Skeletal muscle tissue (tissue), 4 donors: ENCODE data around the gene GRID2. TPM values are rescaled to one million over a fixed set of nuclear protein-coding genes. Genes with fewer than 3 reads are reported as not detected.

Source experiments
- H3K27ac ChIP-seq: one replicate; pipeline ENCODE4 v1.7.0; 2013; ENCODE audit warnings: mild to moderate bottlenecking, low read depth, low read length, inconsistent platforms
- H3K27me3 ChIP-seq, 3 donors: one replicate each; pipeline ENCODE4 v1.7.0; 2013; ENCODE audit warnings: low read length in 3 of 3; ENCODE audit not compliant: control insufficient read depth in 3 of 3, insufficient read depth in 3 of 3
- H3K36me3 ChIP-seq, 3 donors: one replicate each; pipeline ENCODE4 v1.7.0; 2013; ENCODE audit warnings: low read length in 3 of 3; ENCODE audit not compliant: control insufficient read depth in 3 of 3, insufficient read depth in 3 of 3
- H3K4me1 ChIP-seq, 3 donors: one replicate each; pipeline ENCODE4 v1.7.0; 2013; ENCODE audit warnings: low read length in 3 of 3, mild to moderate bottlenecking in 3 of 3; ENCODE audit not compliant: control insufficient read depth in 3 of 3, insufficient read depth in 3 of 3
- H3K4me3 ChIP-seq, 3 donors: one replicate each; pipeline ENCODE4 v1.7.0; 2013; ENCODE audit warnings: low read length in 3 of 3
- H3K9ac ChIP-seq, 3 donors: one replicate each; pipeline ENCODE4 v1.7.0; 2013; ENCODE audit warnings: low read length in 3 of 3, mild to moderate bottlenecking in 3 of 3, moderate library complexity in 2 of 3, low read depth in 1 of 3
- H3K9me3 ChIP-seq, 3 donors: one replicate each; pipeline ENCODE4 v1.7.0; 2013; ENCODE audit warnings: low read length in 3 of 3; ENCODE audit not compliant: control insufficient read depth in 3 of 3
- total RNA-seq: library from RNA; depleted of rRNA; stranded (reverse); fragments of >200 nt; gene quantifications from one replicate; pipeline ENCODE4 v1.2.3, GENCODE V29; 2014
- donor health status: Osteomylitis.

Gene GRID2
- total RNA-seq, 1 donor from 2014 or later: 1.6 TPM

DNA sequence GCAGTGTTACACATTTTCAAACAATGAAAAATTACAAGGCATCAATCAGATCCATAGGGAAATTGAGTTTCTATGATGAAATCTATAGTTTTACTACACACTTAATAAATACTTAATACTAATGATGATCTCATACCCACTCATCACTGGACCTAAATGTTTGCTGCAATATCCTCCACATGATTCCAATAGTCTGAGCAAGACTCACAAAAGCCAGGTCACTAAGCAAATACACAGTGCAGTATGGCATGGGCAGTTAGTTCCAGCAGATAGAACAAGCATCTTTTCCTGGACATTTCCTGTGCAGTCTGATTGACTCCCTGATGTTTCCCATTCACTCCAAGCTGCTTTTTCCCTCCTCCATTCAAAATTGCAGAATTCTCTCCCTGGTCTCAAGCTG is 1415.8 kb downstream of the GRID2 start:
- Histone ChIP-seq H3K27ac (no peak overlapping the region), H3K4me3 (no peak overlapping the region), H3K9ac (no peak overlapping the region), H3K27me3 (no peaks in the 10 kb centered on the region), H3K36me3 (no peaks in the 10 kb centered on the region), H3K9me3 (no peaks in the 10 kb centered on the region), H3K4me1 (no peaks in the 10 kb centered on the region)

GRCh38 chr4:93722446-93722845 is 1418.7 kb downstream of the GRID2 start:
- Histone ChIP-seq H3K27ac (no peak overlapping the region), H3K4me3 (no peak overlapping the region), H3K36me3 (no peaks in the 10 kb centered on the region), H3K9ac (no peak overlapping the region), H3K27me3 (no peaks in the 10 kb centered on the region), H3K4me1 (no peaks in the 10 kb centered on the region), H3K9me3 (no peaks in the 10 kb centered on the region)

DNA sequence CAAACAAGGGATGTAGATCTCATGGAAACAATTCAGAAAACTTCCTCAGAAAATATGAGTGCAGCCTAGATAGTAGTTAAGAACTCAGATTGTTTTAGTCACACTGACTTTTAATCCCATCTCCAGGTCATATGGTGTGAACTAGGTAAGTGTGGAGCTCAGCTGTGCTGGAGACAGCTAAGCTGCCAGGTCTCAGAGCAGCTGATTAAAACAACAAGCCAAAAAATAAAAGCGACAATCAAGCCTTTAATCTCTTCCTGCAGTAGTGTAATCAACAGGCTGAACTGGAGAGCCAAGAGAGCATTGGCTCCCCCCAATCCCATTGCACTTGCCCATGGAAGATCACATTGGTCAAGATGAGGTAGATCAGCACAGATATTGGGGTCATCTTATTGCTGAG is 1426.5 kb downstream of the GRID2 start:
- Histone ChIP-seq H3K4me1 (no peaks in the 10 kb centered on the region), H3K36me3 (no peaks in the 10 kb centered on the region), H3K9me3 (no peaks in the 10 kb centered on the region), H3K27ac (no peak overlapping the region), H3K4me3 (no peak overlapping the region), H3K27me3 (no peaks in the 10 kb centered on the region), H3K9ac (no peak overlapping the region)

DNA sequence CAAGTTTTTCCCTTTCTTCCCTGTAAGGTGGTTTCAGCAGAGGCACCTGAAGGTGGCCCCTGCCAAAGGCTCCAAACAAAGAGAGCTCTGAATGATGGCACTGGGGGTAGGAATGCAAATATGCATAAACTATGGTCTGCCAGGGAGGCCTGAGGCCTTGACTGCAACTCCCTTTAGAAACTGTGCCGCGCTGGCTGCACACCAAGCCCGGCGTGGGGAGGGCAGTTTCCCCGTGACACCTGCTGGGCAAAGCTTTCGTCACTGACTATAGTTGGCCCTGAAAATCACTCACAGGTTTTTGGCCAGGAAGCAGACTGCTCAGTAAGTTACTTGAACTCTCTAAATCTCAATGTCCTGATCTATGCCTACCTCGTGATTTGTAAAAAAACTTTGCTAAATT is 1427.0 kb downstream of the GRID2 start:
- Histone ChIP-seq H3K27me3 (no peaks in the 10 kb centered on the region), H3K36me3 (no peaks in the 10 kb centered on the region), H3K9ac (no peak overlapping the region), H3K27ac (no peak overlapping the region), H3K9me3 (no peaks in the 10 kb centered on the region), H3K4me1 (no peaks in the 10 kb centered on the region), H3K4me3 (no peak overlapping the region)

GRCh38 chr4:93731456-93731855 is 1427.7 kb downstream of the GRID2 start:
- no peak overlapping the region for H3K9ac ChIP-seq
- no peaks in the 10 kb centered on the region for H3K27me3 ChIP-seq
- H3K4me1 ChIP-seq: no peaks in the 10 kb centered on the region
- H3K36me3 ChIP-seq: no peaks in the 10 kb centered on the region
- H3K9me3 ChIP-seq: no peaks in the 10 kb centered on the region
- no peak overlapping the region for H3K27ac ChIP-seq
- H3K4me3 ChIP-seq: no peak overlapping the region

DNA sequence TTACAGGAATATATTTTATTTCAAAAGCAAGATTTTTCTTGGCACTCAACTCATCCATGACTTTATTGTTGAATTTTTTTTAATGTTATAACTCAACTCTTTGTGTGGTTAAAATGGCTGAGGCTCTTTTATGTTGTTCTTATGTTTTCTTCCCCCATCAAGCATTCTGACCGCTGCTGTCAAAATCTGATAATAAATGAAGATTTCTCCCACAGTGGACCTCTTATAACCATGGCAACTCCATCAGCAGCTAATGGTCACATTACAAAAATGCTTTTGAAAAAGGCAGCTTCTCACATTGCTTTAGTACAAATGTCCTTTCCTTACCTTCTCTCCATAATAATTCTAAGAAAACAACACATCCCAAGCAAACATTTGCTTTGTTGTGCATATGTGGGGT is 1428.7 kb downstream of the GRID2 start:
- Histone ChIP-seq H3K27me3 (no peaks in the 10 kb centered on the region), H3K4me1 (no peaks in the 10 kb centered on the region), H3K9me3 (no peaks in the 10 kb centered on the region), H3K27ac (no peak overlapping the region), H3K4me3 (no peak overlapping the region), H3K9ac (no peak overlapping the region), H3K36me3 (no peaks in the 10 kb centered on the region)

DNA sequence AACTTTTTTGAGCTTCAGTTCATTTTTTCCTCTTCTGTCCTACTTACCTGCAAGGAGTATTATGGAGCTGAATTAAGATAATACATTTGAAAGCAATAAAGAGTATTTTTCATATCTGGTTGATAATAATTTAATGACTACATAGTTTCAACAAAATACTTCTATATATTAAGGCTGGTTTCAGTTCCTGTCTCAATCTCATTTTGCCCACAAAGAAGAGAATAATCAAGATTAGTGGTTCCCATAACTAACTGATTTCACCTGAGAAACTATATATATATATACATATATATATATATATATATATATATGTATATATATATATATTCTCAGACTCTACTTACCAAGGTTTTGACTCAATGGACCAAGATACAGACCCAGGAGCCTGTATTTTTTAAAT is 1437.1 kb downstream of the GRID2 start:
- Histone ChIP-seq H3K27ac (no peak overlapping the region), H3K36me3 (no peaks in the 10 kb centered on the region), H3K9me3 (no peaks in the 10 kb centered on the region), H3K4me3 (no peak overlapping the region), H3K4me1 (no peaks in the 10 kb centered on the region), H3K27me3 (no peaks in the 10 kb centered on the region), H3K9ac (no peak overlapping the region)

GRCh38 chr4:93743022-93743421 is 1439.3 kb downstream of the GRID2 start:
- no peaks in the 10 kb centered on the region for H3K36me3 ChIP-seq

GRCh38 chr4:93743635-93744034 is 1439.9 kb downstream of the GRID2 start:
- no peaks in the 10 kb centered on the region for H3K36me3 ChIP-seq
- no peak overlapping the region for H3K27ac ChIP-seq
- no peaks in the 10 kb centered on the region for H3K27me3 ChIP-seq
- H3K9ac ChIP-seq: no peak overlapping the region
- no peak overlapping the region for H3K4me3 ChIP-seq
- H3K9me3 ChIP-seq: no peaks in the 10 kb centered on the region
- no peaks in the 10 kb centered on the region for H3K4me1 ChIP-seq

More at GRCh38 chr4:93743022-93743421, 1439.3 kb downstream of the GRID2 start:
- Histone ChIP-seq H3K27ac (no peak overlapping the region), H3K9me3 (no peaks in the 10 kb centered on the region), H3K27me3 (no peaks in the 10 kb centered on the region), H3K9ac (no peak overlapping the region), H3K4me1 (no peaks in the 10 kb centered on the region), H3K4me3 (no peak overlapping the region)

DNA sequence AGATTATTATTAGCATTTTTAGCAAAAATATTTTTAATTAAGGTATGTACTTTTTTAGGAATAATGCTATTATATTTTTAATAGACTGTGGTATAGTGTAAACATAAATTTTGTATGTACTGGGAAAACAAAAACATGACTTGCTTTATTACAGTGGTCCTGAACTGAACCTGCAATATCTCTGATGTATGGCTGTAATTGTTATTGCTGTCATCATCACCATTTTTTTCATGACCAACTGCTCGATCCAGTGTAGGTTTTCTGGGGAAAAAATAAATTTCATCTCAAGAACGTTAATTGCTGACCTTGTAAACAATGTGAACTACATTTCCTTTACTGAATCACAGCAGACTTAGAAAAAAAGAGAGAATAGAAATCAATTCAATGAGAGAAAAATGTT is 1441.2 kb downstream of the GRID2 start:
- H3K4me1 ChIP-seq: no peaks in the 10 kb centered on the region
- no peak overlapping the region for H3K27ac ChIP-seq
- no peaks in the 10 kb centered on the region for H3K36me3 ChIP-seq
- no peaks in the 10 kb centered on the region for H3K27me3 ChIP-seq
- H3K9ac ChIP-seq: no peak overlapping the region
- H3K9me3 ChIP-seq: no peaks in the 10 kb centered on the region
- H3K4me3 ChIP-seq: no peak overlapping the region

- H3K27me3 ChIP-seq: no peaks in the 10 kb centered on the region
- no peak overlapping the region for H3K9ac ChIP-seq
- H3K9me3 ChIP-seq: no peaks in the 10 kb centered on the region
- H3K27ac ChIP-seq: no peak overlapping the region
- no peak overlapping the region for H3K4me3 ChIP-seq
- no peaks in the 10 kb centered on the region for H3K4me1 ChIP-seq
- no peaks in the 10 kb centered on the region for H3K36me3 ChIP-seq
These were observed 1442.3 kb downstream of the GRID2 start for GRCh38 chr4:93746031-93746430.
